Glutamatergic neuron (in vitro differentiated cells): ENCODE measurements around the gene ZNF879. TPM values are rescaled to one million over a fixed set of nuclear protein-coding genes. Genes with fewer than 3 reads are reported as not detected.

Source experiments
- DNase-seq: peaks from one replicate; pipeline ENCODE4 v3.0.0; 2022
- H3K27ac Mint-ChIP-seq: one replicate; pipeline ENCODE4 v1.8.0; 2020; ENCODE audit warnings: mild to moderate bottlenecking, mixed read lengths, inconsistent platforms; ENCODE audit not compliant: unreplicated experiment
- H3K27me3 Mint-ChIP-seq: one replicate; pipeline ENCODE4 v1.8.0; 2020; ENCODE audit warnings: mild to moderate bottlenecking, moderate library complexity, mixed read lengths, inconsistent platforms; ENCODE audit not compliant: unreplicated experiment
- H3K36me3 Mint-ChIP-seq: one replicate; pipeline ENCODE4 v1.8.0; 2020; ENCODE audit warnings: mild to moderate bottlenecking, mixed read lengths, inconsistent platforms; ENCODE audit not compliant: unreplicated experiment
- H3K4me1 Mint-ChIP-seq: one replicate; pipeline ENCODE4 v1.8.0; 2020; ENCODE audit warnings: mild to moderate bottlenecking, low read depth, mixed read lengths, inconsistent platforms; ENCODE audit not compliant: unreplicated experiment
- H3K4me3 Mint-ChIP-seq: one replicate; pipeline ENCODE4 v1.8.0; 2020; ENCODE audit warnings: mild to moderate bottlenecking, mixed read lengths, inconsistent platforms; ENCODE audit not compliant: unreplicated experiment
- H3K9me3 Mint-ChIP-seq: one replicate; pipeline ENCODE4 v1.8.0; 2020; ENCODE audit warnings: mild to moderate bottlenecking, moderate library complexity, mixed read lengths, inconsistent platforms; ENCODE audit not compliant: unreplicated experiment
- CTCF ChIP-seq: fragments of 200-600 bp; sonication (generic); IDR thresholded peaks from one replicate; pipeline ENCODE4 v1.5.0; 2021; ENCODE audit not compliant: partially characterized antibody, unreplicated experiment
- total RNA-seq: library from RNA; stranded (reverse); fragmentation: NEBNext Ultra II Directional; extraction: Animal tissue kit (Norgen Biotek cat#: 25700); gene quantifications from one replicate; pipeline ENCODE4 v1.2.1, GENCODE V29; 2021; ENCODE audit not compliant: unreplicated experiment

The ZNF879 gene
- total RNA-seq, 1 donor from 2014 or later: 5.7 TPM

GRCh38 chr5:179060116-179061008 is 36.8 kb downstream of the ZNF879 start, which contains the start of gene ZNF354C:
Gene ZNF354C, plus strand, starts transcription at chr5:179060373. Its CDS starts 1,696 bp downstream, at chr5:179062069.
- Mint-ChIP-seq H3K27ac (peak within 1 kb of the TSS; percentile 68), H3K27me3 (peaks cover 3% of the 10 kb centered on the region), H3K9me3 (peaks cover 13% of the 10 kb centered on the region), H3K4me1 (no peaks in the 10 kb centered on the region), H3K4me3 (peak within 1 kb of the TSS; percentile 89), H3K36me3 (peaks cover 29% of the 10 kb centered on the region)
- no peak for TF ChIP-seq CTCF
- DNase-seq: peak; percentile 98

GRCh38 chr5:179061025-179061424 is 37.4 kb downstream of the ZNF879 start:
- TF ChIP-seq CTCF: no peak
- Mint-ChIP-seq H3K9me3 (peaks cover 16% of the 10 kb centered on the region), H3K27ac (no peak overlapping the region), H3K27me3 (peaks cover 3% of the 10 kb centered on the region), H3K4me1 (no peaks in the 10 kb centered on the region), H3K4me3 (peak overlapping the region; percentile 86), H3K36me3 (peaks cover 36% of the 10 kb centered on the region)
- DNase-seq: no peak

- Mint-ChIP-seq H3K27ac (no peak overlapping the region), H3K27me3 (peaks cover 6% of the 10 kb centered on the region), H3K9me3 (peaks cover 27% of the 10 kb centered on the region), H3K36me3 (peaks cover 74% of the 10 kb centered on the region), H3K4me1 (no peaks in the 10 kb centered on the region), H3K4me3 (no peak overlapping the region)
- TF ChIP-seq CTCF: no peak
- no peak for DNase-seq
Observed at GRCh38 chr5:179065703-179066102, 42.1 kb downstream of the ZNF879 start.

GRCh38 chr5:179079165-179079987 is 55.8 kb downstream of the ZNF879 start:
- DNase-seq: no peak
- no peak overlapping the region for H3K4me3 Mint-ChIP-seq
- H3K27me3 Mint-ChIP-seq: peaks cover 2% of the 10 kb centered on the region
- H3K9me3 Mint-ChIP-seq: peaks cover 24% of the 10 kb centered on the region
- no peak for TF ChIP-seq CTCF
- no peak overlapping the region for H3K27ac Mint-ChIP-seq
- no peaks in the 10 kb centered on the region for H3K4me1 Mint-ChIP-seq
- H3K36me3 Mint-ChIP-seq: peaks cover 78% of the 10 kb centered on the region

- no peaks in the 10 kb centered on the region for H3K4me1 Mint-ChIP-seq
- no peak overlapping the region for H3K4me3 Mint-ChIP-seq
- peaks cover 78% of the 10 kb centered on the region for H3K36me3 Mint-ChIP-seq
- no peak for DNase-seq
- H3K9me3 Mint-ChIP-seq: peaks cover 24% of the 10 kb centered on the region
- no peak for TF ChIP-seq CTCF
- peaks cover 2% of the 10 kb centered on the region for H3K27me3 Mint-ChIP-seq
- H3K27ac Mint-ChIP-seq: no peak overlapping the region
Observed at GRCh38 chr5:179080724-179081123, 57.1 kb downstream of the ZNF879 start.
